Measurements from ENCODE around the gene ADAM20. TPM values are rescaled to one million over a fixed set of nuclear protein-coding genes. Genes with fewer than 3 reads are reported as not detected.

Gene ADAM20
- 0.06 and 0.11 TPM in 2 replicates for polyA plus RNA-seq (2011; rRNA removed)
- polyA minus RNA-seq (2011; rRNA and poly(A)+ RNA removed) = 2.9 and 3.3 TPM in 2 replicates

GRCh38 chr14:70534904-70535303 is at the start of gene ADAM20:
TSS of gene ADAM20 (minus strand) at chr14:70535004. CDS start at chr14:70524757, 10,247 bp downstream.
- Histone ChIP-seq H3K27ac (ENCODE audit: low read depth, low read length) (no peak within 1 kb of the TSS), H3K9me3 (ENCODE audit: control insufficient read depth, insufficient read depth, low read length) (peaks cover 5% of the 10 kb centered on the region; the same call in 1 of the 2 replicates), H3K27me3 (ENCODE audit: control insufficient read depth, insufficient read depth, low read length) (no peaks in the 10 kb centered on the region), H3K4me3 (ENCODE audit: low read depth, low read length) (no peak within 1 kb of the TSS)
- POLR2A ChIA-PET = no interaction called here
- DNase-seq (ENCODE audit: low read depth, low spot score) = no peak
- CTCF ChIA-PET = no interaction called here
- TF ChIP-seq, protein P1, sequence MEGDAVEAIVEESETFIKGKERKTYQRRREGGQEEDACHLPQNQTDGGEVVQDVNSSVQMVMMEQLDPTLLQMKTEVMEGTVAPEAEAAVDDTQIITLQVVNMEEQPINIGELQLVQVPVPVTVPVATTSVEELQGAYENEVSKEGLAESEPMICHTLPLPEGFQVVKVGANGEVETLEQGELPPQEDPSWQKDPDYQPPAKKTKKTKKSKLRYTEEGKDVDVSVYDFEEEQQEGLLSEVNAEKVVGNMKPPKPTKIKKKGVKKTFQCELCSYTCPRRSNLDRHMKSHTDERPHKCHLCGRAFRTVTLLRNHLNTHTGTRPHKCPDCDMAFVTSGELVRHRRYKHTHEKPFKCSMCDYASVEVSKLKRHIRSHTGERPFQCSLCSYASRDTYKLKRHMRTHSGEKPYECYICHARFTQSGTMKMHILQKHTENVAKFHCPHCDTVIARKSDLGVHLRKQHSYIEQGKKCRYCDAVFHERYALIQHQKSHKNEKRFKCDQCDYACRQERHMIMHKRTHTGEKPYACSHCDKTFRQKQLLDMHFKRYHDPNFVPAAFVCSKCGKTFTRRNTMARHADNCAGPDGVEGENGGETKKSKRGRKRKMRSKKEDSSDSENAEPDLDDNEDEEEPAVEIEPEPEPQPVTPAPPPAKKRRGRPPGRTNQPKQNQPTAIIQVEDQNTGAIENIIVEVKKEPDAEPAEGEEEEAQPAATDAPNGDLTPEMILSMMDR (IDR thresholded peaks at IDR 0.05; ENCODE audit: low read depth, low read length) = no peak

DNA sequence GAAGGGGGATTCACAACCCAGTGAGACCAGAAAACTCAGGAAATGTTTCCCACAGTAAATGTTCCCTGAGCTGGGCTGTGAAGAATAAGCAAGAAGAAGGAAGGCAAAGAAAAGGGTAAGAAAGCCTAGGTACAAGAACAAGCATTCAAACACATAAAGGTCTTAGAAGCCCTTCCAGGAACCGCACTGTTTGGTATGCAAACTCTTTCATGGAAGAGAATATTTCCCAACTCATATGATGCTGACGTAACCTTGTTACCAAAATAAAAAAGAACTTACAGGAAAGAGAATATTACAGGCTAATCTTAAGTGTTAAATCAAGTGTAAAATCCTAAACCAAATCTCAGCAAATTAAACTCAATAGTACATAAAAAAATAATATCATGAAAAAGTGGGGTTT is 42.1 kb upstream of the ADAM20 start:
- no peak for DNase-seq (ENCODE audit: low read depth, low spot score)
- TF ChIP-seq, protein P1 (IDR thresholded peaks at IDR 0.05; ENCODE audit: low read depth, low read length) = no peak
- H3K27ac ChIP-seq (ENCODE audit: low read depth, low read length) = no peak overlapping the region
- H3K27me3 ChIP-seq (ENCODE audit: control insufficient read depth, insufficient read depth, low read length) = no peaks in the 10 kb centered on the region
- no peaks in the 10 kb centered on the region for H3K9me3 ChIP-seq (ENCODE audit: control insufficient read depth, insufficient read depth, low read length)
- ChIA-PET POLR2A (no interaction called here), CTCF (no interaction called here)
- H3K4me3 ChIP-seq (ENCODE audit: low read depth, low read length) = no peak overlapping the region

GRCh38 chr14:70573050-70573449 is 38.2 kb upstream of the ADAM20 start:
- H3K27ac ChIP-seq (ENCODE audit: low read depth, low read length) = no peak overlapping the region
- H3K27me3 ChIP-seq (ENCODE audit: control insufficient read depth, insufficient read depth, low read length) = no peaks in the 10 kb centered on the region
- H3K9me3 ChIP-seq (ENCODE audit: control insufficient read depth, insufficient read depth, low read length) = no peaks in the 10 kb centered on the region
- TF ChIP-seq, protein P1 (IDR thresholded peaks at IDR 0.05; ENCODE audit: low read depth, low read length) = no peak
- no peak for DNase-seq (ENCODE audit: low read depth, low spot score)
- CTCF ChIA-PET = no interaction called here
- H3K4me3 ChIP-seq (ENCODE audit: low read depth, low read length) = no peak overlapping the region
- POLR2A ChIA-PET = no interaction called here

- H3K4me3 ChIP-seq (ENCODE audit: low read depth, low read length) = no peak overlapping the region
- POLR2A ChIA-PET = no interaction called here
- CTCF ChIA-PET = no interaction called here
- no peaks in the 10 kb centered on the region for H3K9me3 ChIP-seq (ENCODE audit: control insufficient read depth, insufficient read depth, low read length)
- H3K27me3 ChIP-seq (ENCODE audit: control insufficient read depth, insufficient read depth, low read length) = no peaks in the 10 kb centered on the region
- H3K27ac ChIP-seq (ENCODE audit: low read depth, low read length) = no peak overlapping the region
- TF ChIP-seq, protein P1 (IDR thresholded peaks at IDR 0.05; ENCODE audit: low read depth, low read length) = no peak
- DNase-seq (ENCODE audit: low read depth, low spot score) = no peak
These were observed 36.3 kb upstream of the ADAM20 start for GRCh38 chr14:70571139-70571538.

DNA sequence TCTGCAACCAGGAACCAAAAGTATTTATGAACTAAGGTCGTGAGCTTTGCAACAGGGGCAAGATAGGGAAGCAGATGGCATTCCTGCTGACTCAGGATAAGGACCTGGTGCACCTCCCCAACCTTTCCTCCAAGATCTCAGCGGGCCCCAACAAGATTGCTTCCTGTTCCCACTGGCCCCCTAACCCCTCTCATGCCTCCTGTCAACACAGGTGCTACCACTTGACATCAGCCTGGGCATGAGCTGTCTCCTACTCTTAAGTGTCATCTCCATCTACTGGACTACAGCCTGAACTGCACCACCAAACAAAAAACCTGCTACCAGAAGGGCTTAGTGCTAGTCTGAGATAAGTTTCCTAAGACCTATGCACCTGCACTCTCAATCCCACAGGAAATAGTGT is 33.0 kb upstream of the ADAM20 start:
- peak; percentile 1 for DNase-seq (ENCODE audit: low read depth, low spot score)
- no peak overlapping the region for H3K4me3 ChIP-seq (ENCODE audit: low read depth, low read length)
- CTCF ChIA-PET = interaction anchor here (1.4 to 1.7 kb wide), 2 partner anchors 25 to 480 kb away, joined by 3 to 13 read pairs; no protein-coding TSS in a partner anchor
- no peaks in the 10 kb centered on the region for H3K27me3 ChIP-seq (ENCODE audit: control insufficient read depth, insufficient read depth, low read length)
- TF ChIP-seq, protein P1 (IDR thresholded peaks at IDR 0.05; ENCODE audit: low read depth, low read length) = peak; percentile 64
- POLR2A ChIA-PET = no interaction called here
- no peak overlapping the region for H3K27ac ChIP-seq (ENCODE audit: low read depth, low read length)
- no peaks in the 10 kb centered on the region for H3K9me3 ChIP-seq (ENCODE audit: control insufficient read depth, insufficient read depth, low read length)

Data from AG04450 (cell line).